Measurements from ENCODE around the gene MSI2. TPM values are rescaled to one million over a fixed set of nuclear protein-coding genes. Genes with fewer than 3 reads are reported as not detected.

MSI2 gene
- total and polyA plus RNA-seq, 9 of the 15 experiments (the other 6 are each of a cell fraction or from before 2014, with no cell fraction given): 4.6 to 61.8 (median 42.4) TPM

DNA sequence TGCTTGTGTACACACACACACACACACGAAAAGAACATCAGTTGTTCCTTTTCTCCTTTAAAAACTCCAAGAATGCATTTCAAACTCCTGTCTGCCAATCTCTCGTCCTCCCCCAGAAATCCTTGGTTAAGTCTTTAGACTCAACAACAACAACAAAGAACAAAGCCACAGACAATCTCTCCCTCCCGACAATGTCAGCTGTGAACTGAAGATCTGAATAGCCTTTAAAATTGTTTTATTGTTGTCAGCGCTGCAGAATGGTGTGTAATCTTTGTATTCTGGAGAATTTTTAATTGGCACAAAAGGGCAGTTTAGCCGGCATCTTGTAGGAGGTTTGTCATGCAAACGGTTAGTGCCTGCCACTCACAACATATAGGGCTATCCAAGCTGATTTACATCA is 219.5 kb downstream of the MSI2 start:
- BruUV-seq (replicated peaks): no TSS peak
- peaks cover 0 to 10% of the 10 kb centered on the region in 2 experiments; a peak in 4 of 5 replicates for H3K4me1 ChIP-seq (replicated peaks in 1 of 2; ENCODE audit: control insufficient read depth in 2 of 2, insufficient read depth in 2 of 2, low read length in 2 of 2)
- no peak for ATAC-seq
- TF ChIP-seq, protein P1, sequence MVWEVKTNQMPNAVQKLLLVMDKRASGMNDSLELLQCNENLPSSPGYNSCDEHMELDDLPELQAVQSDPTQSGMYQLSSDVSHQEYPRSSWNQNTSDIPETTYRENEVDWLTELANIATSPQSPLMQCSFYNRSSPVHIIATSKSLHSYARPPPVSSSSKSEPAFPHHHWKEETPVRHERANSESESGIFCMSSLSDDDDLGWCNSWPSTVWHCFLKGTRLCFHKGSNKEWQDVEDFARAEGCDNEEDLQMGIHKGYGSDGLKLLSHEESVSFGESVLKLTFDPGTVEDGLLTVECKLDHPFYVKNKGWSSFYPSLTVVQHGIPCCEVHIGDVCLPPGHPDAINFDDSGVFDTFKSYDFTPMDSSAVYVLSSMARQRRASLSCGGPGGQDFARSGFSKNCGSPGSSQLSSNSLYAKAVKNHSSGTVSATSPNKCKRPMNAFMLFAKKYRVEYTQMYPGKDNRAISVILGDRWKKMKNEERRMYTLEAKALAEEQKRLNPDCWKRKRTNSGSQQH (CRISPR knock-in tag; IDR thresholded peaks at IDR 0.05): no peak
- TF ChIP-seq MED1 (CRISPR knock-in tag; IDR thresholded peaks at IDR 0.05; ENCODE audit: borderline replicate concordance) (no peak), ZNF146 (CRISPR knock-in tag; IDR thresholded peaks at IDR 0.05; ENCODE audit: unreplicated experiment) (no peak), ZNF124 (CRISPR knock-in tag; IDR thresholded peaks at IDR 0.05) (no peak), CBX3 (IDR thresholded peaks at IDR 0.05; ENCODE audit: borderline replicate concordance in 1 of 2, low read length in 2 of 2) (no peak), NFATC3 (IDR thresholded peaks at IDR 0.05) (no peak), RBM25 (IDR thresholded peaks at IDR 0.05; ENCODE audit: low read depth, low read length, severe bottlenecking) (no peak), E2F3 (CRISPR knock-in tag; IDR thresholded peaks at IDR 0.05) (no peak), SREBF2 (CRISPR knock-in tag; IDR thresholded peaks at IDR 0.05) (no peak), FIP1L1 (IDR thresholded peaks at IDR 0.05; ENCODE audit: low read depth, low read length, poor library complexity, severe bottlenecking) (no peak), MEF2D (tag; conservative IDR thresholded peaks at IDR 0.05; ENCODE audit: low read depth) (no peak), PHF8 (IDR thresholded peaks at IDR 0.05; ENCODE audit: borderline replicate concordance, low read length) (no peak), NCOA2 (IDR thresholded peaks at IDR 0.05; ENCODE audit: partially characterized antibody in 2 of 2) (no peak), PCBP2 (IDR thresholded peaks at IDR 0.05; ENCODE audit: low read depth, low read length, poor library complexity, severe bottlenecking) (no peak)
- TF ChIP-seq, protein P2, sequence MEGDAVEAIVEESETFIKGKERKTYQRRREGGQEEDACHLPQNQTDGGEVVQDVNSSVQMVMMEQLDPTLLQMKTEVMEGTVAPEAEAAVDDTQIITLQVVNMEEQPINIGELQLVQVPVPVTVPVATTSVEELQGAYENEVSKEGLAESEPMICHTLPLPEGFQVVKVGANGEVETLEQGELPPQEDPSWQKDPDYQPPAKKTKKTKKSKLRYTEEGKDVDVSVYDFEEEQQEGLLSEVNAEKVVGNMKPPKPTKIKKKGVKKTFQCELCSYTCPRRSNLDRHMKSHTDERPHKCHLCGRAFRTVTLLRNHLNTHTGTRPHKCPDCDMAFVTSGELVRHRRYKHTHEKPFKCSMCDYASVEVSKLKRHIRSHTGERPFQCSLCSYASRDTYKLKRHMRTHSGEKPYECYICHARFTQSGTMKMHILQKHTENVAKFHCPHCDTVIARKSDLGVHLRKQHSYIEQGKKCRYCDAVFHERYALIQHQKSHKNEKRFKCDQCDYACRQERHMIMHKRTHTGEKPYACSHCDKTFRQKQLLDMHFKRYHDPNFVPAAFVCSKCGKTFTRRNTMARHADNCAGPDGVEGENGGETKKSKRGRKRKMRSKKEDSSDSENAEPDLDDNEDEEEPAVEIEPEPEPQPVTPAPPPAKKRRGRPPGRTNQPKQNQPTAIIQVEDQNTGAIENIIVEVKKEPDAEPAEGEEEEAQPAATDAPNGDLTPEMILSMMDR (IDR thresholded peaks at IDR 0.05 in 2 of 3, conservative IDR thresholded peaks at IDR 0.05 in 1 of 3; ENCODE audit: insufficient read depth in 2 of 3, low read depth in 1 of 3, low read length in 3 of 3): no peak
- TF ChIP-seq, protein P3, sequence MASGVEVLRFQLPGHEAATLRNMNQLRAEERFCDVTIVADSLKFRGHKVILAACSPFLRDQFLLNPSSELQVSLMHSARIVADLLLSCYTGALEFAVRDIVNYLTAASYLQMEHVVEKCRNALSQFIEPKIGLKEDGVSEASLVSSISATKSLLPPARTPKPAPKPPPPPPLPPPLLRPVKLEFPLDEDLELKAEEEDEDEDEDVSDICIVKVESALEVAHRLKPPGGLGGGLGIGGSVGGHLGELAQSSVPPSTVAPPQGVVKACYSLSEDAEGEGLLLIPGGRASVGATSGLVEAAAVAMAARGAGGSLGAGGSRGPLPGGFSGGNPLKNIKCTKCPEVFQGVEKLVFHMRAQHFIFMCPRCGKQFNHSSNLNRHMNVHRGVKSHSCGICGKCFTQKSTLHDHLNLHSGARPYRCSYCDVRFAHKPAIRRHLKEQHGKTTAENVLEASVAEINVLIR (CRISPR knock-in tag; IDR thresholded peaks at IDR 0.05): no peak

More for the DNA sequence above, 219.5 kb downstream of the MSI2 start:
- WGBS (ENCODE audit: insufficient coverage, low coverage, missing lambda C conversion rate): 61% methylated on average over 6 of the region's 6 CpGs
- Histone ChIP-seq H3K79me2 (ENCODE audit: control insufficient read depth, insufficient read depth, low read length) (no peaks in the 10 kb centered on the region), H3K9me3 (replicated peaks; ENCODE audit: control insufficient read depth, insufficient read depth, low read depth, low read length) (no peaks in the 10 kb centered on the region), H3K4me3 (no peak overlapping the region), H2AFZ (ENCODE audit: low read depth, low read length) (no peak overlapping the region), H3K27me3 (ENCODE audit: control insufficient read depth in 2 of 2, insufficient read depth in 2 of 2, low read length in 2 of 2) (no peaks in the 10 kb centered on the region), H3K9me1 (ENCODE audit: control insufficient read depth, insufficient read depth, low read length) (no peaks in the 10 kb centered on the region), H3K36me3 (ENCODE audit: control insufficient read depth, insufficient read depth, low read length) (no peaks in the 10 kb centered on the region), H3K27ac (ENCODE audit: extremely low read depth, low read depth, low read length) (no peak overlapping the region), H3K4me2 (ENCODE audit: insufficient read depth, low read length) (no peak overlapping the region), H4K20me1 (replicated peaks; ENCODE audit: control insufficient read depth, insufficient read depth, low read length) (peaks cover 18% of the 10 kb centered on the region; the same call in 1 of the 2 replicates), H3K9ac (ENCODE audit: insufficient read depth in 1 of 2, low read depth in 2 of 2, low read length in 2 of 2) (no peak overlapping the region)
- intact Hi-C loops (cut with micrococcal nuclease): no loop called here
- DNase-seq (ENCODE audit: extremely low read depth in 1 of 4, low spot score in 3 of 4) (no peak), FAIRE-seq (no peak)
- in situ Hi-C loops (cut with MboI): no loop called here
- ChIA-PET POLR2A (no interaction called here), CTCF (ENCODE audit: low intra/inter-chr PET ratio) (no interaction called here)

All from K562 (cell line).